ENCODE measurements around the gene GAL3ST2. TPM values are rescaled to one million over a fixed set of nuclear protein-coding genes. Genes with fewer than 3 reads are reported as not detected.

The GAL3ST2 gene
- total RNA-seq, 2 experiments from 2014 or later: 1.5 to 1.9 TPM

GRCh38 chr2:241813644-241814392, 37.2 kb downstream of the GAL3ST2 start:
- no peak overlapping the region for H3K27ac ChIP-seq (ENCODE audit: low read depth in 1 of 2, low read length in 2 of 2)
- Mint-ChIP-seq H3K27ac (peak overlapping the region; percentile 44), H3K9me3 (no peaks in the 10 kb centered on the region), H3K4me3 (peak overlapping the region; percentile 11), H3K4me1 (ENCODE audit: low read depth) (peaks cover 5% of the 10 kb centered on the region), H3K36me3 (ENCODE audit: low read depth) (no peaks in the 10 kb centered on the region), H3K27me3 (peaks cover 6% of the 10 kb centered on the region)
- peaks cover 28% of the 10 kb centered on the region for H3K4me1 ChIP-seq (ENCODE audit: insufficient read depth, low read length)
- H3K27me3 ChIP-seq (ENCODE audit: control insufficient read depth in 1 of 2, insufficient read depth in 2 of 2, low read length in 2 of 2): no peaks in the 10 kb centered on the region
- H3K4me3 ChIP-seq (ENCODE audit: low read length): no peak overlapping the region
- POLR2A ChIA-PET: no interaction called here
- ATAC-seq (ENCODE audit: poor library complexity) (peak; percentile 83), DNase-seq (peak in 5 of 14 experiments; percentile 25 to 80 (median 49))
- no peaks in the 10 kb centered on the region for H3K9me3 ChIP-seq (ENCODE audit: control insufficient read depth in 1 of 2, insufficient read depth in 1 of 2, low read length in 2 of 2)
- H3K36me3 ChIP-seq (ENCODE audit: insufficient read depth, low read length): no peaks in the 10 kb centered on the region
- no peak for TF ChIP-seq CTCF (IDR thresholded peaks at IDR 0.05)
- CTCF ChIA-PET: no interaction called here
- intact Hi-C loops (cut with DNase I, micrococcal nuclease): loop anchor here in 1 of 2 experiments (10.0 kb wide), 1 partner anchor 51 kb away; the partner anchor contains the start of gene RTP5

GRCh38 chr2:241814393-241814642, 37.7 kb downstream of the GAL3ST2 start:
- Mint-ChIP-seq H3K36me3 (ENCODE audit: low read depth) (no peaks in the 10 kb centered on the region), H3K9me3 (no peaks in the 10 kb centered on the region), H3K27ac (no peak overlapping the region), H3K4me1 (ENCODE audit: low read depth) (peaks cover 5% of the 10 kb centered on the region), H3K4me3 (no peak overlapping the region), H3K27me3 (peaks cover 3% of the 10 kb centered on the region)
- H3K4me3 ChIP-seq (ENCODE audit: low read length): no peak overlapping the region
- intact Hi-C loops (cut with DNase I, micrococcal nuclease): loop anchor here in 1 of 2 experiments (10.0 kb wide), 1 partner anchor 50 kb away; the partner anchor contains the start of gene RTP5
- ATAC-seq (ENCODE audit: poor library complexity): no peak
- H3K36me3 ChIP-seq (ENCODE audit: insufficient read depth, low read length): no peaks in the 10 kb centered on the region
- no peak overlapping the region for H3K27ac ChIP-seq (ENCODE audit: low read depth in 1 of 2, low read length in 2 of 2)
- H3K27me3 ChIP-seq (ENCODE audit: control insufficient read depth in 1 of 2, insufficient read depth in 2 of 2, low read length in 2 of 2): no peaks in the 10 kb centered on the region
- ChIA-PET CTCF (no interaction called here), POLR2A (no interaction called here)
- no peak for TF ChIP-seq CTCF (IDR thresholded peaks at IDR 0.05)
- H3K9me3 ChIP-seq (ENCODE audit: control insufficient read depth in 1 of 2, insufficient read depth in 1 of 2, low read length in 2 of 2): no peaks in the 10 kb centered on the region
- H3K4me1 ChIP-seq (ENCODE audit: insufficient read depth, low read length): peaks cover 28% of the 10 kb centered on the region
- DNase-seq: no peak

- intact Hi-C loops (cut with DNase I, micrococcal nuclease): loop anchor here in 1 of 2 experiments (10.0 kb wide), 1 partner anchor 50 kb away; the partner anchor contains the start of gene RTP5
- H3K27me3 ChIP-seq (ENCODE audit: control insufficient read depth in 1 of 2, insufficient read depth in 2 of 2, low read length in 2 of 2): no peaks in the 10 kb centered on the region
- no peak for ATAC-seq (ENCODE audit: poor library complexity)
- Mint-ChIP-seq H3K9me3 (no peaks in the 10 kb centered on the region), H3K27me3 (no peaks in the 10 kb centered on the region), H3K36me3 (ENCODE audit: low read depth) (no peaks in the 10 kb centered on the region), H3K4me1 (ENCODE audit: low read depth) (peaks cover 5% of the 10 kb centered on the region), H3K27ac (no peak overlapping the region), H3K4me3 (no peak overlapping the region)
- no peak overlapping the region for H3K27ac ChIP-seq (ENCODE audit: low read depth in 1 of 2, low read length in 2 of 2)
- no peak overlapping the region for H3K4me3 ChIP-seq (ENCODE audit: low read length)
- CTCF ChIA-PET: no interaction called here
- TF ChIP-seq CTCF (IDR thresholded peaks at IDR 0.05): no peak
- DNase-seq: peak in 1 of 14 experiments; percentile 23
- no peaks in the 10 kb centered on the region for H3K36me3 ChIP-seq (ENCODE audit: insufficient read depth, low read length)
- H3K9me3 ChIP-seq (ENCODE audit: control insufficient read depth in 1 of 2, insufficient read depth in 1 of 2, low read length in 2 of 2): no peaks in the 10 kb centered on the region
- POLR2A ChIA-PET: no interaction called here
- peaks cover 28% of the 10 kb centered on the region for H3K4me1 ChIP-seq (ENCODE audit: insufficient read depth, low read length)
These were observed 38.2 kb downstream of the GAL3ST2 start for GRCh38 chr2:241814643-241815476.
